Measurements from ENCODE around the gene PTPN9. TPM values are rescaled to one million over a fixed set of nuclear protein-coding genes. Genes with fewer than 3 reads are reported as not detected.

Gene PTPN9
- polyA plus RNA-seq, 4 donors, result 37.2 to 46.6 (median 45.9) TPM

- no peak for DNase-seq (ENCODE audit: low read depth in 4 of 4, low spot score in 3 of 4)
These were observed 148.9 kb downstream of the PTPN9 start for GRCh38 chr15:75430259-75430658.

DNA sequence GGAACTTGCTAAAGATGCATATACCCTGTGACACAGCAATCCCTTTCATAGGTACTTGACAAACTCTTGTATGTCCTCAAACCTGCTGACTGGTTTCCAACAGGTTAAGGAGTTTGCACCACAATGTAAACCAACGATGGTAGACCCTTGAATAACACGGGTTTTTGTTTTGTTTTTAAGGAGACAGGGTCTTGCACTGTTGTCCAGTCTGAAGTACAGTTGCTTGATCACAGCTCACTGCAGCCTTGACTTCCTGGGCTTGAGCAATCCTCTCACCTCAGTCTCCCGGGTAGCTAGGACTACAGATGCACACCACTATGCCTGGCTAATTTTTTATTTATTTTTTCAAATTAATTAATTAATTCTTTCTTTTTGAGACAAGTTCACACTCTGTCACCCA, 151.0 kb downstream of the PTPN9 start:
- no peak for DNase-seq (ENCODE audit: low read depth in 4 of 4, low spot score in 3 of 4)

DNA sequence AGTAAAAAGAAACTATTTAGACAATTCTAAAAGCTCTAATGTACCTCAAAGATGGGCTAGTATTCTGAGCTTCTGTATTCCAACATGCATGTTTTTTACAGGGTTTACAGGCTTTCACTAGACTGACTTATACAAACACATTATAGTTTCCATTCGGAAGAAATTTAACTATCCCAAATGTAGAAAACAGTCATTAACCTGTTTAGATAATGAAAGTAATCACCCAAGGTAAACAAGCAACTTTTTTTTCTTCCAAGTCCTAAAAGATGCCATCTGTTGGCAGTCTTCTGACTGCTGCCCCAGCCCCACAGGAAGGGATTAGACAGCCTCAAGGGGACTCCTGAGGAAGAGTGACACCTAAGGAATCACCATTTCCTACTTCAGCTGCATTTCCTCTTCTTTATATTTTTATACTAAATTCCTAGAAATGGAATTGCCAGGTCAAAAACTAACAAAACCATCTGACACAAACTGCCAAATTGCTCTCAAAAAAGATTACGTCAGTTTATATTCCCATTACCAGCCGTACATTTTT, 153.1 kb downstream of the PTPN9 start:
- no peak for DNase-seq (ENCODE audit: low read depth in 4 of 4, low spot score in 3 of 4)

DNA sequence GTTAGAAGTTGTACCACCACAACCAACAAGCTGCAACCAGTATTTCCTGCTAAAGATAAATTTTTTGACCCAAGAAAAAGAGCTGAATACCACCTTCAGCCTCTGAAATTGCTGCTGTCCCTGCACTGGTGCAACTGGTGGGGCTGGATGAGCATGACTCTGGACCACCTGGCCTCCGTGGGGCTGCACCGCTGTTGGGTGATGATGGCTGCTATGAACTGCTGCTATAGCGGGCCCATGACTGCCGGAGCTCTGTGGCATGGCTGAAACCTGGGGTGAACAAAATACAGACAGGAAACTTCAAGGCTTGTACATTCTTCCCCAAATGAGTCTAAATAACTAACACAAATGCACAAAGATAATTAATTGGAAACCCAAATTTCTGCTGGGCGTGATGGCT, 156.6 kb downstream of the PTPN9 start:
- no peak for DNase-seq (ENCODE audit: low read depth in 4 of 4, low spot score in 3 of 4)

GRCh38 chr15:75420698-75421097, 158.4 kb downstream of the PTPN9 start:
- no peak for DNase-seq (ENCODE audit: low read depth in 4 of 4, low spot score in 3 of 4)

GRCh38 chr15:75416584-75416983, 162.5 kb downstream of the PTPN9 start:
- DNase-seq (ENCODE audit: low read depth in 4 of 4, low spot score in 3 of 4), result no peak

Other genes with a start within 250 kb of the PTPN9 start
- 100 to 1,000 TPM in 1 of 4 donors, 10 to 100 TPM in 3; 57.1 to 109 (median 84.9) TPM for gene COMMD4, start 243.3 kb downstream of the PTPN9 start, polyA plus RNA-seq (ENCODE audit: insufficient read length in 4 of 4)
- gene NEIL1, start 232.3 kb downstream of the PTPN9 start, polyA plus RNA-seq (ENCODE audit: insufficient read length in 4 of 4), result 10 to 100 TPM; 10.3 to 40.2 (median 18.0) TPM
- 100 to 1,000 TPM in 3 of 4 donors, 10 to 100 TPM in 1; 77.1 to 257 (median 145) TPM for gene MAN2C1, start 210.7 kb downstream of the PTPN9 start, polyA plus RNA-seq (ENCODE audit: insufficient read length in 4 of 4)
- gene SIN3A, start 127.6 kb downstream of the PTPN9 start, polyA plus RNA-seq (ENCODE audit: insufficient read length in 4 of 4), result 10 to 100 TPM; 51.8 to 62.9 (median 58.7) TPM
- 10 to 100 TPM; 29.7 to 35.6 (median 30.4) TPM for gene SNUPN, start 46.4 kb upstream of the PTPN9 start, polyA plus RNA-seq (ENCODE audit: insufficient read length in 4 of 4)
- gene IMP3, start 60.9 kb upstream of the PTPN9 start, polyA plus RNA-seq (ENCODE audit: insufficient read length in 4 of 4), result 10 to 100 TPM; 31.3 to 59.1 (median 51.5) TPM
- gene SNX33, start 68.6 kb upstream of the PTPN9 start, polyA plus RNA-seq (ENCODE audit: insufficient read length in 4 of 4), result 10 to 100 TPM; 18.1 to 27.0 (median 20.1) TPM
- 1 to 10 TPM; 7.6 to 8.6 (median 8.5) TPM for gene CSPG4, start 133.5 kb upstream of the PTPN9 start, polyA plus RNA-seq (ENCODE audit: insufficient read length in 4 of 4)